NOMO-1 treated with dmso at 0.1 percent for 144 hours (cell line): Measurements from ENCODE around the gene MOGAT3.

Source experiments
- DNase-seq: peaks from one replicate; lab custom pipeline; 2025; ENCODE audit not compliant: unreplicated experiment; lab: John Stamatoyannopoulos, UW

MOGAT3 gene

GRCh38 chr7:101200862-101201599, at the start of gene MOGAT3:
MOGAT3 (minus strand) TSS chr7:101201036; CDS start chr7:101200854, 182 bp downstream.
- DNase-seq = no peak

- no peak for DNase-seq
Measured at GRCh38 chr7:101250324-101250723, 49.5 kb upstream of the MOGAT3 start.

GRCh38 chr7:101248276-101248675, 47.4 kb upstream of the MOGAT3 start:
- no peak for DNase-seq

GRCh38 chr7:101245147-101245668, 44.4 kb upstream of the MOGAT3 start:
- DNase-seq = no peak

- peak; percentile 97 for DNase-seq
Measured at GRCh38 chr7:101244375-101245146, 43.7 kb upstream of the MOGAT3 start, which contains the start of gene FIS1. FIS1 (minus strand) TSS chr7:101245081; CDS start chr7:101245004, 77 bp downstream.

- DNase-seq = no peak
Measured at GRCh38 chr7:101243646-101244374, 43.0 kb upstream of the MOGAT3 start.

- peak; percentile 86 for DNase-seq
Measured at GRCh38 chr7:101241443-101242349, 40.9 kb upstream of the MOGAT3 start.

GRCh38 chr7:101241015-101241363, 40.2 kb upstream of the MOGAT3 start:
- DNase-seq = peak; percentile 66

GRCh38 chr7:101240226-101241014, 39.6 kb upstream of the MOGAT3 start:
- no peak for DNase-seq

GRCh38 chr7:101239951-101240220, 39.0 kb upstream of the MOGAT3 start:
- no peak for DNase-seq

- DNase-seq = no peak
Measured at GRCh38 chr7:101239191-101239950, 38.5 kb upstream of the MOGAT3 start.

GRCh38 chr7:101238226-101239182, 37.7 kb upstream of the MOGAT3 start:
- DNase-seq = no peak

GRCh38 chr7:101237206-101238067, 36.6 kb upstream of the MOGAT3 start, which contains the start of gene CLDN15:
CLDN15 (minus strand) TSS chr7:101237802; CDS start chr7:101237581, 221 bp downstream.
- peak; percentile 33 for DNase-seq

- DNase-seq = no peak
Measured at GRCh38 chr7:101236292-101236835, 35.5 kb upstream of the MOGAT3 start.

- DNase-seq = no peak
Measured at GRCh38 chr7:101235522-101235921, 34.7 kb upstream of the MOGAT3 start.

GRCh38 chr7:101235050-101235449, 34.2 kb upstream of the MOGAT3 start:
- DNase-seq = no peak

- no peak for DNase-seq
Measured at GRCh38 chr7:101234636-101235035, 33.8 kb upstream of the MOGAT3 start.
